ENCODE results near the gene LRP4. TPM values are rescaled to one million over a fixed set of nuclear protein-coding genes. Genes with fewer than 3 reads are reported as not detected.
"Not testable (repeated sequence)": the region's sequence is repeated elsewhere in the genome, so short reads cannot be mapped to it uniquely, and the experiment has no call there.

Gene LRP4, protein sequence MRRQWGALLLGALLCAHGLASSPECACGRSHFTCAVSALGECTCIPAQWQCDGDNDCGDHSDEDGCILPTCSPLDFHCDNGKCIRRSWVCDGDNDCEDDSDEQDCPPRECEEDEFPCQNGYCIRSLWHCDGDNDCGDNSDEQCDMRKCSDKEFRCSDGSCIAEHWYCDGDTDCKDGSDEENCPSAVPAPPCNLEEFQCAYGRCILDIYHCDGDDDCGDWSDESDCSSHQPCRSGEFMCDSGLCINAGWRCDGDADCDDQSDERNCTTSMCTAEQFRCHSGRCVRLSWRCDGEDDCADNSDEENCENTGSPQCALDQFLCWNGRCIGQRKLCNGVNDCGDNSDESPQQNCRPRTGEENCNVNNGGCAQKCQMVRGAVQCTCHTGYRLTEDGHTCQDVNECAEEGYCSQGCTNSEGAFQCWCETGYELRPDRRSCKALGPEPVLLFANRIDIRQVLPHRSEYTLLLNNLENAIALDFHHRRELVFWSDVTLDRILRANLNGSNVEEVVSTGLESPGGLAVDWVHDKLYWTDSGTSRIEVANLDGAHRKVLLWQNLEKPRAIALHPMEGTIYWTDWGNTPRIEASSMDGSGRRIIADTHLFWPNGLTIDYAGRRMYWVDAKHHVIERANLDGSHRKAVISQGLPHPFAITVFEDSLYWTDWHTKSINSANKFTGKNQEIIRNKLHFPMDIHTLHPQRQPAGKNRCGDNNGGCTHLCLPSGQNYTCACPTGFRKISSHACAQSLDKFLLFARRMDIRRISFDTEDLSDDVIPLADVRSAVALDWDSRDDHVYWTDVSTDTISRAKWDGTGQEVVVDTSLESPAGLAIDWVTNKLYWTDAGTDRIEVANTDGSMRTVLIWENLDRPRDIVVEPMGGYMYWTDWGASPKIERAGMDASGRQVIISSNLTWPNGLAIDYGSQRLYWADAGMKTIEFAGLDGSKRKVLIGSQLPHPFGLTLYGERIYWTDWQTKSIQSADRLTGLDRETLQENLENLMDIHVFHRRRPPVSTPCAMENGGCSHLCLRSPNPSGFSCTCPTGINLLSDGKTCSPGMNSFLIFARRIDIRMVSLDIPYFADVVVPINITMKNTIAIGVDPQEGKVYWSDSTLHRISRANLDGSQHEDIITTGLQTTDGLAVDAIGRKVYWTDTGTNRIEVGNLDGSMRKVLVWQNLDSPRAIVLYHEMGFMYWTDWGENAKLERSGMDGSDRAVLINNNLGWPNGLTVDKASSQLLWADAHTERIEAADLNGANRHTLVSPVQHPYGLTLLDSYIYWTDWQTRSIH (N-terminal part only)
- total RNA-seq = 1 to 10 TPM; 5.2 to 7.5 (median 6.4) TPM

DNA sequence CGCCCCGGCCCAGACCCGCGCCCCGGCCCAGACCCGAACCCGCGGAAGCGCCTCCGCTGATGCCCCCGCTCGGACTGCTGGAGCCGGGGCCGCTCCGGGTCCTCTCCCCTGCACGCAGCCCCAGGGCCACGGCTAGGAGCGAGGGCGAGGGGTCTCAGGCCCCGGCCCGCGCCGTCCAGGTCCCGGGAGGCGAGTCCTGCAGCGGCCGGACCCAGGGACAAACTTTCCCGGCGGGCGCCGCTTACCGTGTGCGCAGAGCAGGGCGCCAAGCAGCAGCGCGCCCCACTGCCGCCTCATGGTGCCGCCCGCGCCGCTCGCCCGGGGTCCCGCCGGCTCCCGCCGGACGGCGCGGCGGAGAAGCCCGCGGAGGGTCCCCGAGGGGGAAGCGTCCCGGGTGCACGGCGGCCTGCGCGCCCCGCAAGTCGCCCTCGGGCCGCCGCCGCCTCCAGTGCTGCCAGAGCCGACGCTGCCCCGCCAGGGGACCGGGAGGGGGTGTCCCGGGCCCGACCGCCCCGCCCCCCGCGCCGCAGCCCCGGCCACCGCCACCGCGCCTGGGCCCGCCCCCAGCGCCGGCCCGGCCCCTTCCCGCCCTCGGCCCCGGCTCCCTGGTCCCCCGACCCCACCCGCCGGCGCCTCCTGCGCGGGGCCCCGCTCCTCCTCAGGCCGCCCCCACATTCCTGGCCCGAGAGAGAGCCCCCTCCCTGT lies at the start of gene LRP4:
LRP4 (minus strand) TSS at position 468 of the 705 bp plus-strand sequence; CDS start at position 297, 171 bp downstream.
- H3K27me3 ChIP-seq = no peaks in the 10 kb centered on the region
- no peak for TF ChIP-seq POLR2AphosphoS5 (IDR thresholded peaks at IDR 0.05)
- TF ChIP-seq, protein P1, sequence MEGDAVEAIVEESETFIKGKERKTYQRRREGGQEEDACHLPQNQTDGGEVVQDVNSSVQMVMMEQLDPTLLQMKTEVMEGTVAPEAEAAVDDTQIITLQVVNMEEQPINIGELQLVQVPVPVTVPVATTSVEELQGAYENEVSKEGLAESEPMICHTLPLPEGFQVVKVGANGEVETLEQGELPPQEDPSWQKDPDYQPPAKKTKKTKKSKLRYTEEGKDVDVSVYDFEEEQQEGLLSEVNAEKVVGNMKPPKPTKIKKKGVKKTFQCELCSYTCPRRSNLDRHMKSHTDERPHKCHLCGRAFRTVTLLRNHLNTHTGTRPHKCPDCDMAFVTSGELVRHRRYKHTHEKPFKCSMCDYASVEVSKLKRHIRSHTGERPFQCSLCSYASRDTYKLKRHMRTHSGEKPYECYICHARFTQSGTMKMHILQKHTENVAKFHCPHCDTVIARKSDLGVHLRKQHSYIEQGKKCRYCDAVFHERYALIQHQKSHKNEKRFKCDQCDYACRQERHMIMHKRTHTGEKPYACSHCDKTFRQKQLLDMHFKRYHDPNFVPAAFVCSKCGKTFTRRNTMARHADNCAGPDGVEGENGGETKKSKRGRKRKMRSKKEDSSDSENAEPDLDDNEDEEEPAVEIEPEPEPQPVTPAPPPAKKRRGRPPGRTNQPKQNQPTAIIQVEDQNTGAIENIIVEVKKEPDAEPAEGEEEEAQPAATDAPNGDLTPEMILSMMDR (IDR thresholded peaks at IDR 0.05) = peak in 1 of 3 donors; percentile 12
- intact Hi-C loops (cut with DNase I; ENCODE audit: low total_unique reads) = no loop called here
- no peak for DNase-seq (ENCODE audit: low spot score in 2 of 2)
- H3K27ac ChIP-seq = peak within 1 kb of the TSS; percentile 53 to 63
- no peaks in the 10 kb centered on the region for H3K36me3 ChIP-seq
- H3K4me3 ChIP-seq = peak within 1 kb of the TSS; percentile 61 to 83 (median 70)
- H3K4me1 ChIP-seq = no peaks in the 10 kb centered on the region
- H3K9me3 ChIP-seq = no peaks in the 10 kb centered on the region

DNA sequence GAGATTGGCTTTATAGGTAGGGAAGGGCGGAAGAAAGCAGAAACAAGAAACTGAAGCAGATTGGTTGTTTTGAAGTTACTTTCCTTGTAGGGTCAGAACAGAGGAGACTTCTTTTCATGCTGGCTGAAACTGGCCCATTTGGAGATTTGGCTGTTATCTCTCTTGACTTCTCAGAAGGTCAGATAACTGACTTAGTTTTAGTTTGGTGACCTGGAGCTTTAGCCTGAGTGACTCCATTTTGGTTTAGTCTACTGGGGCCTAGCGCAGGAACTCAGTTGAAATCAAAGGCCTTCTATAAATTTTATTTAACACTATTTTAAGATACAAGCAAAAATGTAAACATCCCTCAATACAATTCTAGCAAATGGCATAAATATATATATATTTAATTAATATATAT lies 49.6 kb upstream of the LRP4 start:
- H3K9me3 ChIP-seq = no peaks in the 10 kb centered on the region
- no peak overlapping the region for H3K4me3 ChIP-seq
- intact Hi-C loops (cut with DNase I; ENCODE audit: low total_unique reads) = no loop called here
- no peaks in the 10 kb centered on the region for H3K27me3 ChIP-seq
- H3K4me1 ChIP-seq = no peaks in the 10 kb centered on the region
- no peaks in the 10 kb centered on the region for H3K36me3 ChIP-seq
- no peak overlapping the region for H3K27ac ChIP-seq
- TF ChIP-seq, protein P1 (IDR thresholded peaks at IDR 0.05) = no peak
- TF ChIP-seq POLR2A (IDR thresholded peaks at IDR 0.05) (no peak), POLR2AphosphoS5 (IDR thresholded peaks at IDR 0.05) (no peak)
- no peak for DNase-seq (ENCODE audit: low spot score in 2 of 2)

DNA sequence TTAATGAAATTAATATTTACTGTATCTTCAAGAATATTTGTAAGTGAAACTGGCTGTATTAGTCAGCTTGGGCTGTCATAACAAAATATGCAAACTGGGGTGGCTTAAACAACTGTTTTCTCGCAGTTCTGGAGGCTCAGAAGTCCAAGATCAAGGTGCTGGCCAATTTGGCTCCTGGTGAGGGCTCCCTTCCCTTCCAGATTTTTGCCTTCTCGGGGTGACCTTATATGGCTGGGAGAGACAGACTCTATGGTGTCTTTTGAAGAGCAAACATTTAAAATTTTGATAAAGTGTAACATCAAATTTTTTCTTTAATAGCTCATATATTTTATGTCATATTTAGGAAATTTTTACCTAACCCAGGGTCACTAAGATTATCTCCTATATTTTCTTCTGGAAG lies 48.4 kb upstream of the LRP4 start:
- no peak overlapping the region for H3K27ac ChIP-seq
- intact Hi-C loops (cut with DNase I; ENCODE audit: low total_unique reads) = no loop called here
- H3K27me3 ChIP-seq = no peaks in the 10 kb centered on the region
- no peak overlapping the region for H3K4me3 ChIP-seq
- H3K4me1 ChIP-seq = no peaks in the 10 kb centered on the region
- no peak for DNase-seq (ENCODE audit: low spot score in 2 of 2)
- TF ChIP-seq POLR2AphosphoS5 (IDR thresholded peaks at IDR 0.05) = no peak
- TF ChIP-seq POLR2A (IDR thresholded peaks at IDR 0.05) = no peak
- TF ChIP-seq, protein P1 (IDR thresholded peaks at IDR 0.05) = no peak
- H3K9me3 ChIP-seq = no peaks in the 10 kb centered on the region
- H3K36me3 ChIP-seq = no peaks in the 10 kb centered on the region

DNA sequence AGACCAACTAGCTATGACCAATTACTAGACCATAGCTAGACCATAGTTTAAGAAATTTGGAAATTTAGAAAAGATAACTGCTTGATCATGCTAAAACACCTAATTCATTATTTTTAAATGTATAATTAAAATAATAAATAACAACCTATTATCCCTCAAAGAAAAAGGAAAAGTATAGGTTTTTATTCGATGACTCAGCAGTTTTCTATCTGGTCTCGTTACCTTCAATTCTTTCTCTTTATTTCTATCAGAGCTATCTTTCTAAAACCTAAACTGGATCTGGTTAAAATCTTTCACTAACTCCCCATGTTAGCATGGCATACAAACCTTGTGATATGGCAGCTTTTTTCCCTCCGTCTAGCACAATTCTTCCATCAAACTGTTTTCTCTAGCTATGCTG lies 45.5 kb upstream of the LRP4 start:
- TF ChIP-seq, protein P1 (IDR thresholded peaks at IDR 0.05) = no peak
- no peak for TF ChIP-seq POLR2AphosphoS5 (IDR thresholded peaks at IDR 0.05)
- no peak for TF ChIP-seq POLR2A (IDR thresholded peaks at IDR 0.05)
- intact Hi-C loops (cut with DNase I; ENCODE audit: low total_unique reads) = no loop called here
- no peaks in the 10 kb centered on the region for H3K36me3 ChIP-seq

DNA sequence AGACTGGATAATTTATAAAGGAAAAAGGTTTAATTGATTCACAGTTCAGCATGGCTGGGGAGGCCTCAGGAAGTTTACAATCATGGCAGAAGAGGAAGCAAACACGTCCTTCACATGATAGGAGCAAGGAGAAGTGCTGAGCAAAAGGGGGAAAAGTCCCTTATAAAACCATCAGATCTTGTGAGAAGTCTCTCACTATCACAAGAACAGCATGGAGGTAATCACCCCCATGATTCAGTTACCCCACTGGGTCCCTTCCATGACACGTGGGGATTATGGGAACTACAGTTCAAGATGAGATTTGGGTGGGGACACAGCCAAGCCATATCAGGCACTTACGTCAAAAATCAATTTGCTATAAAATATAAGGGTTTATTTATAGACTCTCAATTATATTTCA lies 43.5 kb upstream of the LRP4 start:
- H3K27ac ChIP-seq; intact Hi-C loops (cut with DNase I; ENCODE audit: low total_unique reads); DNase-seq (ENCODE audit: low spot score in 2 of 2); H3K27me3 ChIP-seq; H3K4me3 ChIP-seq; H3K36me3 ChIP-seq; H3K4me1 ChIP-seq; H3K9me3 ChIP-seq: not testable (repeated sequence)

More for the DNA sequence above, 45.5 kb upstream of the LRP4 start:
- DNase-seq (ENCODE audit: low spot score in 2 of 2) = no peak
- no peaks in the 10 kb centered on the region for H3K4me1 ChIP-seq
- no peak overlapping the region for H3K27ac ChIP-seq
- no peaks in the 10 kb centered on the region for H3K9me3 ChIP-seq
- H3K27me3 ChIP-seq = no peaks in the 10 kb centered on the region
- no peak overlapping the region for H3K4me3 ChIP-seq
